Measurements from ENCODE around the gene DNAJC5. TPM values are rescaled to one million over a fixed set of nuclear protein-coding genes. Genes with fewer than 3 reads are reported as not detected.
"Not testable (repeated sequence)": the region's sequence is repeated elsewhere in the genome, so short reads cannot be mapped to it uniquely, and the experiment has no call there.

The DNAJC5 gene
- total RNA-seq, 1 donor from 2014 or later, result 49.8 TPM

DNA sequence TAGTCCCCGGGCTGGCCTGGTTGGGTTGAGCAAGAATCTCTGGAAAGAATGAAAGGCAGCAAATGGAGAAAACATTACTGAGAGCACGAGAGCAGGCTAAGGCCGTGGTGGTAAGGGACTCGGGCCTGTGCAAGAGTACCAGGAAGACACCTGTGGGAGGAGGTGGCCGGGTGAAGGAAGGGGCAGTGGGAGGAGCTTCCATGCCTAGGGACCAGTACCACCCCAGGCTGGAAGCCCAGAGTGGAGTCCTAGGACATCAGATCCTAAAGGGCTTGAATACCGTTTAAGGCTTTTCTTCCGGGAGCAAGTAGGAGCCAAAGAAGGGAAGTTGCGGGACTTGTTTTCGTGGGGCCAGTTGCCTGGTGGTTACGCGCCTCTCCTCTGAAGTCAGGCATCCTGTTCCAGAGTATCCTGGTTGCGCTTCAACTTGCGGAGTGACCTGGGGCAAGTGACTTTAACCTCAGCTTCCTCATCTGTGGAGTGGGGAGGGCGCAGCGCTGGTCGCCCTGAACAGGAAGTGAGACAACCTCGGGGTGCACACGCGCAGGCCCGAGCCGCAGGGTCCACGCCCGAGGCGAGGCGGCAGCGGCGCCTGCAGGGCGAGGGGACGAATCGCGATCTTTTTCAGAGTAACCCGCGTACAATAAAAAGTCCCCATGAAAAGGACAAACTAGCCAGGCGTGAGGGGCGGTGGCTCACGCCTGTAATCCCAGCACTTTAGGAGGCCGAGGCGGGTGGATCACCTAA lies 31.0 kb upstream of the DNAJC5 start:
- ATAC-seq, result peak; percentile 85
- peaks cover 29% of the 10 kb centered on the region for H3K4me1 ChIP-seq

DNA sequence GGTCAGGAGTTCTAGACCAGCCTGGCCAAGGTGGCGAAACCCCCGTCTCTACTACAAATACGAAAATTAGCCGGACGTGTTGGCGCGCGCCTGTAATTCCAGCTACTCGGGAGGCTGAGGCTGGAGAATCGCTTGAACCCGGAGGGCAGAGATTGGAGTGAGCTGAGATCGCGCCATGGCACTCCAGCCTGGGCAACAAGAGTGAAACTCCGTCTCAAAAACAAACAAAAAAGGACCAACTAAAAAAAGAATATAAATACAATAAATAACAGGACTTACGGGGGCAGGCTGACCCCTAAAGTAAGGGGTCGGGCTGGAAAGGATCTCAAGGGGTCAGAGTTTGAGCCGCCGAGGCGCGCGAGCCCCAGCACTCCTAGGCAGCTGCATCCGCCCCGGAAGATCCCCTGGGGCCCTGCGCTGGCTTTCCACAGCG lies 30.4 kb upstream of the DNAJC5 start:
- no peaks in the 10 kb centered on the region for H3K9me3 ChIP-seq
- H3K36me3 ChIP-seq, result peaks cover 19% of the 10 kb centered on the region
- intact Hi-C loops (cut with DNase I), result loop anchor here (5.0 kb wide), 1 partner anchor 82 kb away; no protein-coding TSS in a partner anchor
- H3K4me3 ChIP-seq, result peak overlapping the region; percentile 82
- H3K4me1 ChIP-seq, result peaks cover 24% of the 10 kb centered on the region
- no peak for ATAC-seq
- peak overlapping the region; percentile 94 for H3K27ac ChIP-seq
- no peaks in the 10 kb centered on the region for H3K27me3 ChIP-seq
- TF ChIP-seq, protein P1, sequence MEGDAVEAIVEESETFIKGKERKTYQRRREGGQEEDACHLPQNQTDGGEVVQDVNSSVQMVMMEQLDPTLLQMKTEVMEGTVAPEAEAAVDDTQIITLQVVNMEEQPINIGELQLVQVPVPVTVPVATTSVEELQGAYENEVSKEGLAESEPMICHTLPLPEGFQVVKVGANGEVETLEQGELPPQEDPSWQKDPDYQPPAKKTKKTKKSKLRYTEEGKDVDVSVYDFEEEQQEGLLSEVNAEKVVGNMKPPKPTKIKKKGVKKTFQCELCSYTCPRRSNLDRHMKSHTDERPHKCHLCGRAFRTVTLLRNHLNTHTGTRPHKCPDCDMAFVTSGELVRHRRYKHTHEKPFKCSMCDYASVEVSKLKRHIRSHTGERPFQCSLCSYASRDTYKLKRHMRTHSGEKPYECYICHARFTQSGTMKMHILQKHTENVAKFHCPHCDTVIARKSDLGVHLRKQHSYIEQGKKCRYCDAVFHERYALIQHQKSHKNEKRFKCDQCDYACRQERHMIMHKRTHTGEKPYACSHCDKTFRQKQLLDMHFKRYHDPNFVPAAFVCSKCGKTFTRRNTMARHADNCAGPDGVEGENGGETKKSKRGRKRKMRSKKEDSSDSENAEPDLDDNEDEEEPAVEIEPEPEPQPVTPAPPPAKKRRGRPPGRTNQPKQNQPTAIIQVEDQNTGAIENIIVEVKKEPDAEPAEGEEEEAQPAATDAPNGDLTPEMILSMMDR (IDR thresholded peaks at IDR 0.05), result no peak
- no peak for DNase-seq

More for the DNA sequence above, 31.0 kb upstream of the DNAJC5 start:
- Histone ChIP-seq H3K36me3 (peaks cover 13% of the 10 kb centered on the region), H3K27ac (peak overlapping the region; percentile 94), H3K4me3 (peak overlapping the region; percentile 82), H3K27me3 (no peaks in the 10 kb centered on the region), H3K9me3 (no peaks in the 10 kb centered on the region)
- TF ChIP-seq, protein P1 (IDR thresholded peaks at IDR 0.05), result peak; percentile 69
- intact Hi-C loops (cut with DNase I), result loop anchor here (5.0 kb wide), 1 partner anchor 82 kb away; no protein-coding TSS in a partner anchor
- DNase-seq, result peak; percentile 95

DNA sequence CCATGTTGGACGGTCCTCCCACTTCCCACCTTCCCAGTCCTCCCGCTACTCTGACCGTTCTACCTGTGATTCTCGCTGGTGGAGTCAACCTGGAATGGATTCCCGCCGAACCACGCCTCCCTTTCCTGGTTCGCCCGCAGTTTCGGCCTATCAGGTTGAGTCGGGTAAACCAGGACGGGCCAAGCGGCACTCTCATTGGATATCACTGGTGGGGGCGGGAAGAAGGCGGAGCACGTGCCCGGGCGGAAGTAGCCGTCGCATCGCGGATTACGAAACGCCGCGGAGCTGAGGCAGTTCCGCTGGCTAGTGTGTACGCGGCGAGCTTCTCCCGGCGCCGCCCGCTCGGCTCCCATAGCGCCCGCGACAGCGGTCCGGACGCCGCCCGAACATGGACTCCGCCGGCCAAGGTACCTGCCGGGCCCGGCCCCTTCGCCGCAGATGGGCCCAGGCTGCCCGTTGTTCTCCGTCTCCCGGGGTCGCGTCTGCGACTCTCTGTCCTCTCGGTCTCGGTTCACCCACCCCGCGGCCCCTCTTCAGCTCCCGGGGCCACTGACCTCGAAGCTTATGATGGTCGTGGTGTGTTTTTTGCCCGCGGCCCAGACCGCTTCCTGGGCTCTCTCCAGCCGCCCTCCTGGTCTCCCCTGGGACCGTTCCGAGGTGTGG lies 29.8 kb upstream of the DNAJC5 start, which contains the start of gene TPD52L2:
TPD52L2 (plus strand) TSS at position 293 of the 663 bp plus-strand sequence; CDS start at position 389, 96 bp downstream.
- Histone ChIP-seq H3K36me3 (peaks cover 24% of the 10 kb centered on the region), H3K4me1 (peaks cover 24% of the 10 kb centered on the region), H3K27ac (peak within 1 kb of the TSS; percentile 94), H3K9me3 (no peaks in the 10 kb centered on the region), H3K4me3 (peak within 1 kb of the TSS; percentile 82), H3K27me3 (no peaks in the 10 kb centered on the region)
- ATAC-seq, result peak; percentile 93
- TF ChIP-seq, protein P1 (IDR thresholded peaks at IDR 0.05), result no peak
- peak; percentile 99 for DNase-seq
- intact Hi-C loops (cut with DNase I), result loop anchor here (5.0 kb wide), 1 partner anchor 83 kb away; no protein-coding TSS in a partner anchor

DNA sequence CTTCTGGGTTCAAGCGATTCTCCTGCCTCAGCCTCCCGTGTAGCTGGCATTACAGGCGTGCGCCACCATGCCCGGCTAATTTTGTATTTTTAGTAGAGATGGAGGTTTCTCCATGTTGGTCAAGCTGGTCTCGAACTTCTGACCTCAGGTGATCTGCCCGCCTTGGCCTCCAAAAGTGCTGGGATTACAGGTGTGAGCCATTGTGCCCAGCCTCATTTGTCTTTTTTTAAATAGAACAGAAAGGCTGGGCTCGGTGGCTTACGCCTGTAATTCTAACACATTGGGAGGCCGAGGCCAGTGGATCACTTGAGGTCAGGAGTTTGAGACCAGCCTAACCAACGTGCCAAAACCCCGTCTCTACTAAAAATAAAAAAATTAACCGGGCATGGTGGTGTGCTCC lies 27.9 kb upstream of the DNAJC5 start:
- ATAC-seq; H3K9me3 ChIP-seq; intact Hi-C loops (cut with DNase I); H3K4me3 ChIP-seq; DNase-seq; H3K27me3 ChIP-seq; H3K27ac ChIP-seq: not testable (repeated sequence)
- H3K4me1 ChIP-seq, result peaks cover 24% of the 10 kb centered on the region
- H3K36me3 ChIP-seq, result peaks cover 42% of the 10 kb centered on the region

DNA sequence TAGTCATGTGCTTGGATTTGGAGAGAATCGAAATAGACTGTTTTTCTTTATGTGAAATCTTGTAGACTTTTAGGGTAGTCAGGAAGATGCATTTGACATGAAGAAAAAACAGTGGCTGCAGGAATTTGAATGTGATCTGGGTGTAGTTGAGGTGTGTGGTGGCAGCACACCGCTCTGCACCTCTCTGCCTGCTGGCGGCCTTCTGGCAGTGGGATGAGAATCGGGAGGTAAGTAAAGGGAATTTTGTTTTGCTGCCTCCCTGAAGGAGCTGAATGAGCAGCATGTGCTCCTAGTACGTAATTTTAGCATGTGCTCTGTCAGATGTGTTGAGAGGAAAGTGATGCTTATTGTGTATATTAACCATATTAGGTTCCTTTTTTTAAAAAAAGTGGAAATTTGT lies 26.7 kb upstream of the DNAJC5 start:
- H3K9me3 ChIP-seq, result no peaks in the 10 kb centered on the region
- H3K27me3 ChIP-seq, result no peaks in the 10 kb centered on the region
- H3K4me1 ChIP-seq, result peaks cover 27% of the 10 kb centered on the region
- TF ChIP-seq, protein P1 (IDR thresholded peaks at IDR 0.05), result no peak
- H3K27ac ChIP-seq, result no peak overlapping the region
- H3K4me3 ChIP-seq, result no peak overlapping the region
- ATAC-seq (no peak), DNase-seq (no peak)
- intact Hi-C loops (cut with DNase I), result no loop called here
- peaks cover 43% of the 10 kb centered on the region for H3K36me3 ChIP-seq

DNA sequence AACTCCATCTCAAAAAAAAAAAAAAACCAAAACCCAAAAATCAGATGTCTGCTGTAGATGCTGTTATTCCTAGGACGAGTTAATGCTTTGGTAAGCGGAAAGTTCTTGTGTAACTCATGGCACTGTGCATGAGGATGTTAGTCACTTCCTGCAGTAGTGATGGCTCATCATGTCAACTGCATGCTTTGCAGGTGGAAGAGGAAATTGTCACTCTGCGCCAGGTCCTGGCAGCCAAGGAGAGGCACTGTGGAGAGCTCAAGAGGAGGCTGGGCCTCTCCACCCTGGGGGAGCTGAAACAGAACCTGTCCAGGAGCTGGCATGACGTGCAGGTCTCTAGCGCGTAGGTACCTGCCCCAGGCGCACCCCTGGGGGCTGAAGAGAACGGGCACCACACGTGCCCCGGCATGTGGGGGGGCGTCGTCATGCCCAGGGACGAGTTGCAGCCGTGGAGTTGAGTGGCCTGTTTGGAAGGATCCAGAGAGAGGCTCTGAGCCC lies 21.4 kb upstream of the DNAJC5 start:
- DNase-seq (no peak), ATAC-seq (peak; percentile 89)
- H3K4me1 ChIP-seq, result peaks cover 12% of the 10 kb centered on the region
- intact Hi-C loops (cut with DNase I), result no loop called here
- H3K9me3 ChIP-seq, result no peaks in the 10 kb centered on the region
- H3K36me3 ChIP-seq, result peaks cover 93% of the 10 kb centered on the region
- peak overlapping the region; percentile 73 for H3K27ac ChIP-seq
- H3K27me3 ChIP-seq, result no peaks in the 10 kb centered on the region
- TF ChIP-seq, protein P1 (IDR thresholded peaks at IDR 0.05), result no peak
- no peak overlapping the region for H3K4me3 ChIP-seq

DNA sequence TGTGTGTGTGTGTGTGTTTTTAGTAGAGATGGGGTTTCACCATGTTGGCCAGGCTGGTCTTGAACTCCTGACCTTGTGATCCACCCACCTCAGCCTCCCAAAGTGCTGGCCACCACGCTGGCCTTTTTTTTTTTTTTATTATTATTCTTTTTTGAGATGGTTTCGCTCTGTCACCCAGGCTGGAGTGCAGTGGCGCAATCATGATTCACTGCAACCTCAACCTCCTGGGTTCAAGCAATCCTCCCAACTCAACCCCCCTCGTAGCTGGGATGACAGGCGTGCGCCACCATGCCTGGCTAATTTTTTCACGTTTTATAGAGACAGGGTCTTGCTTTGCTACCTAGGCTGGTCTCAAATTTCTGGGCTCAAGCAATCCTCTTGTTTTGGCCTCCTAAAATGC lies 20.7 kb upstream of the DNAJC5 start:
- H3K4me3 ChIP-seq; H3K27ac ChIP-seq; H3K9me3 ChIP-seq; intact Hi-C loops (cut with DNase I); ATAC-seq; DNase-seq; H3K27me3 ChIP-seq: not testable (repeated sequence)
- peaks cover 86% of the 10 kb centered on the region for H3K36me3 ChIP-seq
- peaks cover 12% of the 10 kb centered on the region for H3K4me1 ChIP-seq

Measured in upper lobe of right lung (tissue), 1 donor.